ENCODE measurements around the gene SPRED1. TPM values are rescaled to one million over a fixed set of nuclear protein-coding genes. Genes with fewer than 3 reads are reported as not detected.

Gene SPRED1
- total and polyA plus RNA-seq, 2 experiments from 2014 or later: 8.2 to 23.2 TPM

DNA sequence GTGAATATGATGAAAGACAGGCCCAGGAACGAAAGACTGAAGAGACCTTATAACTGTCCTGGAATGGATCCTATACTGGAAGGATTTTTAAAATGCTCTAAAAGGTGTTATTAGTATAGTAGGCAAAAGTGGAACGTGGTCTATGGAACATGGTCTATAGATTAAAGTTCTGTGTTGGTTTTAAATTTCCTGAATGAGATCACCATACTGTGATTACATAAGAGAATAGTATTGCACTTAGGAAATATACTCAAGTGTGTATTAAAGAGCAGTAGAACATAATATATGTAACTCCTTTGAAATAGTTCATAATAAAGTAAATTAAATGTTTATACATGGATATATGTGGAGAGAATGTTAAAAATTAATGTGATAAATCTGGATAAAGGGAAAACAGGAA lies 68.2 kb downstream of the SPRED1 start:
- no peak overlapping the region for H3K27ac ChIP-seq
- H3K4me2 ChIP-seq: no peak overlapping the region
- TF ChIP-seq EZH2 (IDR thresholded peaks at IDR 0.05; ENCODE audit: borderline replicate concordance): no peak
- no peak for TF ChIP-seq EZH2phosphoT487 (IDR thresholded peaks at IDR 0.05; ENCODE audit: low read depth, severe bottlenecking, unreplicated experiment)
- TF ChIP-seq, protein P1, sequence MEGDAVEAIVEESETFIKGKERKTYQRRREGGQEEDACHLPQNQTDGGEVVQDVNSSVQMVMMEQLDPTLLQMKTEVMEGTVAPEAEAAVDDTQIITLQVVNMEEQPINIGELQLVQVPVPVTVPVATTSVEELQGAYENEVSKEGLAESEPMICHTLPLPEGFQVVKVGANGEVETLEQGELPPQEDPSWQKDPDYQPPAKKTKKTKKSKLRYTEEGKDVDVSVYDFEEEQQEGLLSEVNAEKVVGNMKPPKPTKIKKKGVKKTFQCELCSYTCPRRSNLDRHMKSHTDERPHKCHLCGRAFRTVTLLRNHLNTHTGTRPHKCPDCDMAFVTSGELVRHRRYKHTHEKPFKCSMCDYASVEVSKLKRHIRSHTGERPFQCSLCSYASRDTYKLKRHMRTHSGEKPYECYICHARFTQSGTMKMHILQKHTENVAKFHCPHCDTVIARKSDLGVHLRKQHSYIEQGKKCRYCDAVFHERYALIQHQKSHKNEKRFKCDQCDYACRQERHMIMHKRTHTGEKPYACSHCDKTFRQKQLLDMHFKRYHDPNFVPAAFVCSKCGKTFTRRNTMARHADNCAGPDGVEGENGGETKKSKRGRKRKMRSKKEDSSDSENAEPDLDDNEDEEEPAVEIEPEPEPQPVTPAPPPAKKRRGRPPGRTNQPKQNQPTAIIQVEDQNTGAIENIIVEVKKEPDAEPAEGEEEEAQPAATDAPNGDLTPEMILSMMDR (IDR thresholded peaks at IDR 0.05; ENCODE audit: poor library complexity): no peak
- H2AFZ ChIP-seq: no peak overlapping the region
- H4K20me1 ChIP-seq (ENCODE audit: insufficient read depth, poor library complexity, severe bottlenecking): peaks cover 6% of the 10 kb centered on the region
- H3K79me2 ChIP-seq: peaks cover 44% of the 10 kb centered on the region
- no peaks in the 10 kb centered on the region for H3K9me2 ChIP-seq (replicated peaks; ENCODE audit: insufficient read depth)
- no peaks in the 10 kb centered on the region for H3K4me1 ChIP-seq (ENCODE audit: insufficient read depth)
- no peak overlapping the region for H3K4me3 ChIP-seq
- no peaks in the 10 kb centered on the region for H3K9me3 ChIP-seq (ENCODE audit: low read depth)
- WGBS (ENCODE audit: low lambda C conversion rate, missing lambda C conversion rate): 86% methylated on average over 2 of the region's 2 CpGs
- no peak for DNase-seq (ENCODE audit: low spot score)
- H3K27me3 ChIP-seq: no peaks in the 10 kb centered on the region
- H3K36me3 ChIP-seq (replicated peaks; ENCODE audit: insufficient read depth, low read depth): no peaks in the 10 kb centered on the region

DNA sequence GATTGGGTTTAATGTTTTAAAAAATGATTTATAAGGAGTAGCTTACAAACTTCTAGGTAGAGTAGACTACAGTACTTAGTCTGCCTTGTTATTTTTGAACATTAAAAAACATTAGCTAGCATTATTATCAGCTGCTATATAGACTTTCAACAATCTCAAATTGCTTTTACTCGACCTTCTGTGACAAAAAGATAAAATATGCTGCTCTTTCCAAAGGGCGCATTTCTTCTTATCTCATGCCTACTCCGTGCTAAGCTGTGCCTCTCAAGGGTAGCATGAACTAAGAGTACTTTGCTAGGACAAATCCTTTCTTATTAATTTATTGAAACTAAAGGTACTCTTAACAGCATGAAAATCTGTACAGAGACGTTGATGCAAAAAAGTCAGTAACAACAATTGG lies 71.3 kb downstream of the SPRED1 start:
- Histone ChIP-seq H3K4me2 (no peak overlapping the region), H3K79me2 (peaks cover 23% of the 10 kb centered on the region), H3K27ac (no peak overlapping the region), H3K4me1 (ENCODE audit: insufficient read depth) (no peaks in the 10 kb centered on the region), H2AFZ (no peak overlapping the region), H4K20me1 (ENCODE audit: insufficient read depth, poor library complexity, severe bottlenecking) (no peaks in the 10 kb centered on the region), H3K9me2 (replicated peaks; ENCODE audit: insufficient read depth) (no peaks in the 10 kb centered on the region), H3K9me3 (ENCODE audit: low read depth) (no peaks in the 10 kb centered on the region), H3K36me3 (replicated peaks; ENCODE audit: insufficient read depth, low read depth) (no peaks in the 10 kb centered on the region), H3K4me3 (no peak overlapping the region), H3K27me3 (no peaks in the 10 kb centered on the region)
- no peak for DNase-seq (ENCODE audit: low spot score)
- 68% methylated on average over 4 of the region's 4 CpGs for WGBS (ENCODE audit: low lambda C conversion rate, missing lambda C conversion rate)
- TF ChIP-seq EZH2 (IDR thresholded peaks at IDR 0.05; ENCODE audit: borderline replicate concordance): no peak
- TF ChIP-seq, protein P1 (IDR thresholded peaks at IDR 0.05; ENCODE audit: poor library complexity): no peak
- TF ChIP-seq EZH2phosphoT487 (IDR thresholded peaks at IDR 0.05; ENCODE audit: low read depth, severe bottlenecking, unreplicated experiment): no peak

DNA sequence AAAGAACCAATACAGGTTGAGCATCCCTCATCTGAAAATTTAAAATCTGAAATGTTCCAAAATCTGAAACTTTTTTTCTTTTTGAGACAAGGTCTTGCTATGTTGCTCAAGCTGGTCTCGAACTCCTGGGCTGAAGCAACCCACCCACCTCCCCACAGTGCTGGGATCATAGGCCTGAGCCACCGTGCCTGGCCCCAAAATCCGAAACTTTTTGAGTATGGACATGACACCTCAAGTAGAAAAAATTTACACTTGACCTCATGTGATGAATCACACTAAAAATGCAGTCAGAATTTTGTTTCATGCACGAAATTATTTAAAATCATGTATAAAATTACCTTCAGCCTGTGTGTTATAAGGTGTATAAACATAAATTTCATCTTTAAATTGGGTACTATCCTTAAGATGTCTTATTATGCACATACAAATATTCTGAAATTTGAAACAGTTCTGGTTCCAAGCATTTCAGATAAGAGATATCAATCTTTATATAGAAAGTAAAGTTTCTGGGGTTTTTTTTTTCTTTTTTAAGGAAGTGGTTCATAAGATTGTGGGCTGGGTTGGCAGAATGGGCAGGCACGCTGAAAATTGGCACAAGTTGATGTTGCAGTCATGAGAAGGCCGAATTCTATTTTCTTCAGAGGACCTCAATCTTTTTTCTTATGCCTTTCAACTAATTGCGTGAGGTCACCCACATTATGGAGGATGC lies 72.5 kb downstream of the SPRED1 start:
- TF ChIP-seq EZH2phosphoT487 (IDR thresholded peaks at IDR 0.05; ENCODE audit: low read depth, severe bottlenecking, unreplicated experiment) (no peak), EZH2 (IDR thresholded peaks at IDR 0.05; ENCODE audit: borderline replicate concordance) (no peak)
- TF ChIP-seq, protein P1 (IDR thresholded peaks at IDR 0.05; ENCODE audit: poor library complexity): no peak
- Histone ChIP-seq H3K27ac (no peak overlapping the region), H2AFZ (no peak overlapping the region), H3K4me2 (no peak overlapping the region), H4K20me1 (ENCODE audit: insufficient read depth, poor library complexity, severe bottlenecking) (no peaks in the 10 kb centered on the region), H3K4me3 (no peak overlapping the region), H3K4me1 (ENCODE audit: insufficient read depth) (no peaks in the 10 kb centered on the region), H3K36me3 (replicated peaks; ENCODE audit: insufficient read depth, low read depth) (no peaks in the 10 kb centered on the region), H3K9me2 (replicated peaks; ENCODE audit: insufficient read depth) (no peaks in the 10 kb centered on the region), H3K9me3 (ENCODE audit: low read depth) (no peaks in the 10 kb centered on the region), H3K27me3 (no peaks in the 10 kb centered on the region), H3K79me2 (peaks cover 11% of the 10 kb centered on the region)
- WGBS (ENCODE audit: low lambda C conversion rate, missing lambda C conversion rate): 98% methylated on average over 7 of the region's 7 CpGs
- DNase-seq (ENCODE audit: low spot score): no peak

All from hepatocyte (in vitro differentiated cells).